Esophagus muscularis mucosa (tissue), 4 donors: ENCODE results near the gene NELFA. TPM values are rescaled to one million over a fixed set of nuclear protein-coding genes. Genes with fewer than 3 reads are reported as not detected.

Source experiments
- DNase-seq: peaks from one replicate; pipeline ENCODE4 v3.0.0-alpha.2; 2017; ENCODE audit errors: extremely low spot score
- H3K27ac ChIP-seq, 4 donors: fragments of 200-600 bp; sonication (generic); replicated peaks in 1 of 4; 1 replicate in 3 of 4; 2 replicates in 1 of 4; pipeline ENCODE4 v1.5.1; 2016 to 2019; ENCODE audit warnings: mild to moderate bottlenecking in 1 of 4
- H3K27me3 ChIP-seq, 4 donors: fragments of 200-600 bp; sonication (generic); one replicate each; pipeline versions ENCODE4 v1.5.1 to v1.6.0; 2016 to 2019
- H3K36me3 ChIP-seq, 4 donors: fragments of 200-600 bp; sonication (generic); one replicate each; pipeline ENCODE4 v1.5.1; 2016 to 2019
- H3K4me1 ChIP-seq, 4 donors: fragments of 200-600 bp; sonication (generic); one replicate each; pipeline ENCODE4 v1.5.1; 2016 to 2019
- H3K4me3 ChIP-seq, 4 donors: fragments of 200-600 bp; sonication (generic); 1 replicate in 2 of 4; 2 replicates in 2 of 4; pipeline ENCODE4 v1.5.1; 2016 to 2019; ENCODE audit warnings: mild to moderate bottlenecking in 4 of 4, moderate library complexity in 1 of 4
- H3K9me3 ChIP-seq, 4 donors: fragments of 200-600 bp; sonication (generic); 1 replicate in 3 of 4; 2 replicates in 1 of 4; pipeline ENCODE4 v1.5.1; 2016 to 2019
- EP300 ChIP-seq: sonication (generic); formaldehyde crosslinking; IDR thresholded peaks from one replicate; pipeline ENCODE4 v1.6.1; 2017; ENCODE audit warnings: antibody characterized with exemption
- POLR2A ChIP-seq: fragments of 450-650 bp; IDR thresholded peaks from one replicate; pipeline ENCODE4 v1.6.1; 2017; ENCODE audit warnings: antibody characterized with exemption, moderate library complexity, mild to moderate bottlenecking, low read depth
- POLR2AphosphoS5 ChIP-seq, 2 donors: sonication (generic); formaldehyde crosslinking; IDR thresholded peaks; one replicate each; pipeline ENCODE4 v1.6.1; 2017; ENCODE audit warnings: antibody characterized with exemption in 2 of 2
- WGBS: methylation state at CpG from one replicate; pipeline ENCODE4 v1.1.5; 2018; 5-methylcytosine and 5-hydroxymethylcytosine counted together
- intact Hi-C: fragments of 100-400 bp; cut with DNase I; formaldehyde crosslinking; loops from one replicate; pipeline ENCODE4 v1.15.1; 2023
- total RNA-seq, 4 donors: library from RNA; depleted of rRNA; stranded (reverse); fragments of >200 nt; gene quantifications; one replicate each; pipeline versions ENCODE4 v1.1.0 to v1.2.1, GENCODE V29; 2016
- TF ChIP-seq, protein P1 (sequence below), 3 experiments: fragments of 200-600 bp in 2 of 3; fragments of 450-650 bp in 1 of 3; sonication (generic) in 2 of 3; IDR thresholded peaks; one replicate each; pipeline ENCODE4 v1.5.1; 2017 to 2019; ENCODE audit warnings: antibody characterized with exemption in 3 of 3, mild to moderate bottlenecking in 2 of 3, moderate library complexity in 1 of 3

Gene NELFA
- total RNA-seq, 4 donors from 2014 or later: 15.4 to 23.7 (median 18.7) TPM

- intact Hi-C loops: no loop called here
- no peak overlapping the region for H3K27ac ChIP-seq
- no peak for TF ChIP-seq EP300
- no peak for TF ChIP-seq POLR2A
- no peak for TF ChIP-seq POLR2AphosphoS5 (IDR thresholded peaks at IDR 0.05)
- TF ChIP-seq, protein P1, sequence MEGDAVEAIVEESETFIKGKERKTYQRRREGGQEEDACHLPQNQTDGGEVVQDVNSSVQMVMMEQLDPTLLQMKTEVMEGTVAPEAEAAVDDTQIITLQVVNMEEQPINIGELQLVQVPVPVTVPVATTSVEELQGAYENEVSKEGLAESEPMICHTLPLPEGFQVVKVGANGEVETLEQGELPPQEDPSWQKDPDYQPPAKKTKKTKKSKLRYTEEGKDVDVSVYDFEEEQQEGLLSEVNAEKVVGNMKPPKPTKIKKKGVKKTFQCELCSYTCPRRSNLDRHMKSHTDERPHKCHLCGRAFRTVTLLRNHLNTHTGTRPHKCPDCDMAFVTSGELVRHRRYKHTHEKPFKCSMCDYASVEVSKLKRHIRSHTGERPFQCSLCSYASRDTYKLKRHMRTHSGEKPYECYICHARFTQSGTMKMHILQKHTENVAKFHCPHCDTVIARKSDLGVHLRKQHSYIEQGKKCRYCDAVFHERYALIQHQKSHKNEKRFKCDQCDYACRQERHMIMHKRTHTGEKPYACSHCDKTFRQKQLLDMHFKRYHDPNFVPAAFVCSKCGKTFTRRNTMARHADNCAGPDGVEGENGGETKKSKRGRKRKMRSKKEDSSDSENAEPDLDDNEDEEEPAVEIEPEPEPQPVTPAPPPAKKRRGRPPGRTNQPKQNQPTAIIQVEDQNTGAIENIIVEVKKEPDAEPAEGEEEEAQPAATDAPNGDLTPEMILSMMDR (IDR thresholded peaks at IDR 0.05): no peak
- 91% methylated on average over 17 of the region's 26 CpGs for WGBS
- H3K36me3 ChIP-seq: peaks cover 55 to 94% (median 90%) of the 10 kb centered on the region in 4 donors
- H3K27me3 ChIP-seq: no peaks in the 10 kb centered on the region
- DNase-seq: no peak
- H3K9me3 ChIP-seq: no peaks in the 10 kb centered on the region
- no peak overlapping the region for H3K4me3 ChIP-seq
- H3K4me1 ChIP-seq: peaks cover 5 to 10% (median 8%) of the 10 kb centered on the region in 4 donors
Observed at GRCh38 chr4:1987721-1988326, 20.9 kb downstream of the NELFA start.

- H3K4me1 ChIP-seq: peaks cover 0 to 9% (median 4%) of the 10 kb centered on the region in 4 donors
- intact Hi-C loops: no loop called here
- no peaks in the 10 kb centered on the region for H3K9me3 ChIP-seq
- DNase-seq: no peak
- H3K4me3 ChIP-seq: no peak overlapping the region
- no peak overlapping the region for H3K27ac ChIP-seq
- 94% methylated on average over 15 of the region's 19 CpGs for WGBS
- no peaks in the 10 kb centered on the region for H3K27me3 ChIP-seq
- peaks cover 59 to 99% (median 94%) of the 10 kb centered on the region in 4 donors for H3K36me3 ChIP-seq
- TF ChIP-seq EP300: no peak
- TF ChIP-seq POLR2AphosphoS5 (IDR thresholded peaks at IDR 0.05): no peak
- TF ChIP-seq, protein P1 (IDR thresholded peaks at IDR 0.05): no peak
Observed at GRCh38 chr4:1987296-1987695, 21.5 kb downstream of the NELFA start.

- TF ChIP-seq POLR2AphosphoS5 (IDR thresholded peaks at IDR 0.05): no peak
- no peak for DNase-seq
- H3K4me1 ChIP-seq: peaks cover 0 to 9% (median 0%) of the 10 kb centered on the region in 4 donors
- H3K9me3 ChIP-seq: no peaks in the 10 kb centered on the region
- intact Hi-C loops: no loop called here
- H3K4me3 ChIP-seq: no peak overlapping the region
- WGBS: 90% methylated on average over 16 of the region's 22 CpGs
- H3K36me3 ChIP-seq: peaks cover 59 to 100% (median 98%) of the 10 kb centered on the region in 4 donors
- no peak overlapping the region for H3K27ac ChIP-seq
- H3K27me3 ChIP-seq: no peaks in the 10 kb centered on the region
Observed at GRCh38 chr4:1986578-1987210, 22.1 kb downstream of the NELFA start.

DNA sequence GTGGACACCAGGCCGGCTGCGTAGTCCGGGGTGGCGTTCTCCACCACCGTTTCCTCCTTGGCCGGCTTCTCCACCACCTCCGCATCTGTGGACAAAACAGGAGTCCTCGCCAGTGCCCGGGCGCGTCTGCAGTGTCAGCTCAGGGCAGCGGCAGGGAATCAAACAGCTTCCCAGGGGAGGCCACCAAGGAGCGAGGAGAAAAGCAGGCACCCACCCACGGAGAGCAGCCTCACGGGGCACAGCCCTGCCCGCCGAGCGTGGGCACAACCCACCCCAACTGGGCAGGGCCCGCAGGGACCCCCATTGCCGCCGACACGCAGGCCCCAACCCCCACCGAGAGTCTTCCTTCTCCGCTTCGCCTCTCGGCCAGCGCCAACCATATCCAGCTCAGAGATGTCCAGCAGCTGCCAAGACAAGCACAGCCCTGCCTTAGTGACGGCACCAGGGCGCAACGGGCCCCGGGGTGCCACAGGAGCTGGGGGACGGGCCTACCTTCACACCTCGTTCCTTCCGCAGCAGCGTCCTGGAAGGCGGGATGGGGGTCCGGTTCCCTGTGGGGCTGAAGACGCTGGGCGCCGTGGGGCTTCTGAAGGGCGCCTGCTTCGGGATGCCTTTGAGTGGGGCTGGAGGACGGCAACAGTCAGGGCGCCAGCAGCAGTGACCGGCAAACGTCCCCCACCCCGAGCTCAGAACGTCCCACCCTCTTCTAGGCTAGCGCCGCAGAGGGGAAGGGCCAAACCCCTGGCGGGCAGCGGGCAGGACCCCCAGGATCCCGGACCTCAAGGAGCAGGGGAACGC lies 22.8 kb downstream of the NELFA start:
- Histone ChIP-seq H3K27me3 (no peaks in the 10 kb centered on the region), H3K4me1 (peaks cover 0 to 9% (median 0%) of the 10 kb centered on the region in 4 donors), H3K9me3 (no peaks in the 10 kb centered on the region), H3K27ac (no peak overlapping the region), H3K4me3 (no peak overlapping the region), H3K36me3 (peaks cover 64 to 100% (median 100%) of the 10 kb centered on the region in 4 donors)
- DNase-seq: no peak
- WGBS: 94% methylated on average over 26 of the region's 54 CpGs
- TF ChIP-seq, protein P1 (IDR thresholded peaks at IDR 0.05): no peak
- TF ChIP-seq EP300 (no peak), POLR2A (no peak), POLR2AphosphoS5 (IDR thresholded peaks at IDR 0.05) (no peak)
- intact Hi-C loops: no loop called here

DNA sequence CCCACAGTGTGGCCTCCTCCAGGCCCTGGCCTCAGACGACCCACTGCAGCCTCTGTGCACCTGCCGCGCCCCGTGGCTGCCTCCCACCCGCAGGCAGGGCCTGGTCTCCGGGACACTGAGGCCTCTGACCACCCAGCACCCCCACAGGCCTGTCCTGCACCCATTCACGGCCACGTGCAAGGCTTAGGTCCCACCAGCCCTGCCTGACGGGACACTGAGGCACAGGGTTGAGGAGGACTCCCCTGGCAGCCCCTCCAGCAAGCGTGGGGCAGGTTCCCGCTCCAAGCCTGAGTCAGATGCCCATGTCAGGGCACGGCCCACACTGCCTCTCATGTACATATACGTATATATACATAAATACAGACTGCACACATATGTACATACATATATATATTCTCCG lies 23.5 kb downstream of the NELFA start:
- H3K27ac ChIP-seq: no peak overlapping the region
- WGBS: 83% methylated on average over 14 of the region's 14 CpGs
- peaks cover 71 to 100% (median 100%) of the 10 kb centered on the region in 4 donors for H3K36me3 ChIP-seq
- DNase-seq: no peak
- no peaks in the 10 kb centered on the region for H3K27me3 ChIP-seq
- peaks cover 0 to 9% (median 0%) of the 10 kb centered on the region in 4 donors for H3K4me1 ChIP-seq
- no peaks in the 10 kb centered on the region for H3K9me3 ChIP-seq
- TF ChIP-seq POLR2AphosphoS5 (IDR thresholded peaks at IDR 0.05): no peak
- TF ChIP-seq, protein P1 (IDR thresholded peaks at IDR 0.05): no peak
- intact Hi-C loops: no loop called here
- no peak overlapping the region for H3K4me3 ChIP-seq
